ENCODE measurements around the gene IMP4.

IMP4 gene

GRCh38 chr2:130368786-130369185 lies 26.1 kb downstream of the IMP4 start:
- no peak for DNase-seq (ENCODE audit: extremely low spot score)
- no peak for TF ChIP-seq CTCF (IDR thresholded peaks at IDR 0.05; ENCODE audit: control extremely low read depth, extremely low read depth, low read depth, missing control alignments)
- CTCF ChIA-PET: interaction anchor here (1.0 to 2.0 kb wide), 3 partner anchors 8 to 26 kb away, joined by 3 to 6 read pairs (median 3); partner anchors contain the start of gene IMP4
- POLR2A ChIA-PET: no interaction called here

- TF ChIP-seq CTCF (IDR thresholded peaks at IDR 0.05; ENCODE audit: control extremely low read depth, extremely low read depth, low read depth, missing control alignments): no peak
- POLR2A ChIA-PET: no interaction called here
- no peak for DNase-seq (ENCODE audit: extremely low spot score)
- CTCF ChIA-PET: interaction anchor here (1.0 to 2.0 kb wide), 3 partner anchors 9 to 26 kb away, joined by 3 to 6 read pairs (median 3); partner anchors contain the start of gene IMP4
These were observed 26.7 kb downstream of the IMP4 start for GRCh38 chr2:130369311-130369964.

- ChIA-PET CTCF (interaction anchor here (1.0 to 2.0 kb wide), 3 partner anchors 9 to 27 kb away, joined by 3 to 6 read pairs (median 3); partner anchors contain the start of gene IMP4), POLR2A (no interaction called here)
- no peak for DNase-seq (ENCODE audit: extremely low spot score)
- TF ChIP-seq CTCF (IDR thresholded peaks at IDR 0.05; ENCODE audit: control extremely low read depth, extremely low read depth, low read depth, missing control alignments): no peak
These were observed 27.3 kb downstream of the IMP4 start for GRCh38 chr2:130369965-130370341.

GRCh38 chr2:130370490-130370889 lies 27.8 kb downstream of the IMP4 start:
- TF ChIP-seq CTCF (IDR thresholded peaks at IDR 0.05; ENCODE audit: control extremely low read depth, extremely low read depth, low read depth, missing control alignments): no peak
- ChIA-PET POLR2A (no interaction called here), CTCF (interaction anchor here (1.1 to 2.0 kb wide), 4 partner anchors 8 to 23 kb away, joined by 3 to 6 read pairs (median 4); no protein-coding TSS in a partner anchor)
- DNase-seq (ENCODE audit: extremely low spot score): peak; percentile 65

GRCh38 chr2:130371723-130372054 lies 29.0 kb downstream of the IMP4 start:
- DNase-seq (ENCODE audit: extremely low spot score): no peak
- ChIA-PET POLR2A (no interaction called here), CTCF (interaction anchor here (0.7 to 1.3 kb wide), 4 partner anchors 9 to 24 kb away, joined by 3 to 5 read pairs (median 4); partner anchors contain the start of gene PTPN18)
- no peak for TF ChIP-seq CTCF (IDR thresholded peaks at IDR 0.05; ENCODE audit: control extremely low read depth, extremely low read depth, low read depth, missing control alignments)

GRCh38 chr2:130372055-130372832 lies 29.5 kb downstream of the IMP4 start:
- peak; percentile 89 for DNase-seq (ENCODE audit: extremely low spot score)
- CTCF ChIA-PET: interaction anchor here (0.7 to 6.1 kb wide), 16 partner anchors 9 to 41 kb away, joined by 3 to 51 read pairs (median 6); partner anchors contain the start of genes IMP4 and PTPN18
- TF ChIP-seq CTCF (IDR thresholded peaks at IDR 0.05; ENCODE audit: control extremely low read depth, extremely low read depth, low read depth, missing control alignments): peak; percentile 95
- POLR2A ChIA-PET: interaction anchor here (1.3 kb wide), 1 partner anchor 30 kb away, joined by 3 read pairs; a partner anchor contains a TSS

All from GM10248 (cell line).